Measurements from ENCODE around the gene LARGE1.

Gene LARGE1

DNA sequence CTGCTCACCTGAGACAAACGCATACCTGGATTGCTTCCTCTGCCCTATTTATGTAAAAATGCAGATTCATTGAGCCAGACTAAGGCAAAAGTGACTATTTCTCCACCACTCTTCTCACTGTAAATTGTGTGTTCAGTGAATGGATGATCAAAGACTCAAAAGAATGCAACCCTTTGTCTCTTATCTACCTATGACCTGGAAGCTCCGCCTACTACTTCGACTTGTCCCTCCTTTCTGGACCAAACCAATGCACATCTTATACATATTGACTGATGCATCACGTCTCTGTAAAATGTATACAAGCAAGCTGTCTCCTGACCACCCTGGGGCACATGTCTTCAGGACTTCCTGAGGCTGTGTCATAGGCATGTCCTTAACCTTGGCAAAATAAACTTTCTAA lies 444.1 kb downstream of the LARGE1 start:
- TF ChIP-seq MAX (IDR thresholded peaks at IDR 0.05) (no peak), RAD21 (IDR thresholded peaks at IDR 0.05; ENCODE audit: low read depth) (no peak), FOXM1 (IDR thresholded peaks at IDR 0.05; ENCODE audit: borderline replicate concordance, low read depth) (no peak)
- TF ChIP-seq, protein P1, sequence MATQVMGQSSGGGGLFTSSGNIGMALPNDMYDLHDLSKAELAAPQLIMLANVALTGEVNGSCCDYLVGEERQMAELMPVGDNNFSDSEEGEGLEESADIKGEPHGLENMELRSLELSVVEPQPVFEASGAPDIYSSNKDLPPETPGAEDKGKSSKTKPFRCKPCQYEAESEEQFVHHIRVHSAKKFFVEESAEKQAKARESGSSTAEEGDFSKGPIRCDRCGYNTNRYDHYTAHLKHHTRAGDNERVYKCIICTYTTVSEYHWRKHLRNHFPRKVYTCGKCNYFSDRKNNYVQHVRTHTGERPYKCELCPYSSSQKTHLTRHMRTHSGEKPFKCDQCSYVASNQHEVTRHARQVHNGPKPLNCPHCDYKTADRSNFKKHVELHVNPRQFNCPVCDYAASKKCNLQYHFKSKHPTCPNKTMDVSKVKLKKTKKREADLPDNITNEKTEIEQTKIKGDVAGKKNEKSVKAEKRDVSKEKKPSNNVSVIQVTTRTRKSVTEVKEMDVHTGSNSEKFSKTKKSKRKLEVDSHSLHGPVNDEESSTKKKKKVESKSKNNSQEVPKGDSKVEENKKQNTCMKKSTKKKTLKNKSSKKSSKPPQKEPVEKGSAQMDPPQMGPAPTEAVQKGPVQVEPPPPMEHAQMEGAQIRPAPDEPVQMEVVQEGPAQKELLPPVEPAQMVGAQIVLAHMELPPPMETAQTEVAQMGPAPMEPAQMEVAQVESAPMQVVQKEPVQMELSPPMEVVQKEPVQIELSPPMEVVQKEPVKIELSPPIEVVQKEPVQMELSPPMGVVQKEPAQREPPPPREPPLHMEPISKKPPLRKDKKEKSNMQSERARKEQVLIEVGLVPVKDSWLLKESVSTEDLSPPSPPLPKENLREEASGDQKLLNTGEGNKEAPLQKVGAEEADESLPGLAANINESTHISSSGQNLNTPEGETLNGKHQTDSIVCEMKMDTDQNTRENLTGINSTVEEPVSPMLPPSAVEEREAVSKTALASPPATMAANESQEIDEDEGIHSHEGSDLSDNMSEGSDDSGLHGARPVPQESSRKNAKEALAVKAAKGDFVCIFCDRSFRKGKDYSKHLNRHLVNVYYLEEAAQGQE (IDR thresholded peaks at IDR 0.05; ENCODE audit: low read depth) = no peak

- no peak for TF ChIP-seq FOXM1 (IDR thresholded peaks at IDR 0.05; ENCODE audit: borderline replicate concordance, low read depth)
- TF ChIP-seq, protein P1 (IDR thresholded peaks at IDR 0.05; ENCODE audit: low read depth) = no peak
Observed at GRCh38 chr22:33474587-33474986, 445.7 kb downstream of the LARGE1 start.

DNA sequence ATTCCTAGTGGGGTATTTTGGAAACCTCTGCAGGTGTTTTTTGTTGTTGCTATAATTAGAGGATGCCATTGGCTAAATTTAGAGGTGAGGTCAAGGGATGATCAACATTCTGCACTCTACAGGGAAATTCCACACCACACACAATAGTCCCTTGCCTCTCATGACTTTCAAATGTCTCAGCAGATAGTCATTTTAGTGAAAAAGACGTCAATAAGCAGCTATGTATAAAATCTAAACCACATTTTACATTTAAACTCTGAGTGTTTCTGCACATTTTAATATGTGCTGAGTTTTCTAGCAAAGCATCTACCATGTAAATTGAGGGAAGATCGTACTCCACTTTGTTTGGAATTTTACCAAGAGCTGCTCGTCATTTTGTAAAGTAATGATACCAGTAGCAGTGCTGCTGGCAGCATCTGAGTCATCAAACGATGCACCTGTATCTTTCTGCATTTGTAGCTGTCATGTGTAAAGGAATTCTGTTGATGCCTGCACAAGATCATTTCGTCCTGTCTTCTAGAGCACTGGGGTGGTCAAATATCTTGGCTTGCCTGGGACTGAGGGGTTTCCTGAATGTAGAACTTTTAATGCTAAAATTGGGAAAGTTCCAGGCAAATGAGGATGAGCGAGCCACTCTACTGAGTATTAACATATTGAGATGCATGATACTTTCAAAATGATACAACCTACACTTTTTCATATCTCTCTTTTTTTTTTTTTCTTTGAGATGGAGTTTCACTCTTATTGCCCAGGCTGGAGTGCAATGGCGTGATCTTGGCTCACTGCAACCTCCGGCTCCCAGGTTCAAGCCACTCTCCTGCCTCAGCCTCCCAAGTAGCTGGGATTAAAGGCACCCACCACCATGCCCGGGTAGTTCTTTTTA lies 447.6 kb downstream of the LARGE1 start:
- TF ChIP-seq NFIC (IDR thresholded peaks at IDR 0.05) = no peak

DNA sequence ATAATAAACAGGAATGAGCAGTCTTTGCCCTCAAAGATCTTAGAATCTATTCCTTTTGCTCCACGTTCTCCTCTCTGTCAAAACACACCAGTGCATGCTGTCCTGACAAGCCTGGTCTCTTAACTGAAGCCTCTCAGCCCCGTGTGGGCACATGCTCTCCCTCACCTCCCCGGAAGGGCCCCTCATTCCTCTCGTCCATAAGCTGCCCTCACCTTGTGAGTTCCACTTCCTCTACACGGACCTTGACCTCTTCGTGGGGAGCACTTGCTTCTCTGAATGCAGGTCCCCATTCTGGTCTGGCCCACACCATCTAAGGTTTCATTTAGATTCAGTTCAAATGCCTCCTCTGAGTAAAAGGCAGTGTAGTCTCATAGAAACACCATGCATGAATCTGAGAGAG lies 449.8 kb downstream of the LARGE1 start:
- no peak for TF ChIP-seq FOXM1 (IDR thresholded peaks at IDR 0.05; ENCODE audit: borderline replicate concordance, low read depth)
- no peak for TF ChIP-seq CEBPB (IDR thresholded peaks at IDR 0.05)
- TF ChIP-seq YY1 (IDR thresholded peaks at IDR 0.05; ENCODE audit: low read depth) = no peak
- TF ChIP-seq ZBTB7A (IDR thresholded peaks at IDR 0.05; ENCODE audit: low read depth) = no peak
- TF ChIP-seq, protein P2, sequence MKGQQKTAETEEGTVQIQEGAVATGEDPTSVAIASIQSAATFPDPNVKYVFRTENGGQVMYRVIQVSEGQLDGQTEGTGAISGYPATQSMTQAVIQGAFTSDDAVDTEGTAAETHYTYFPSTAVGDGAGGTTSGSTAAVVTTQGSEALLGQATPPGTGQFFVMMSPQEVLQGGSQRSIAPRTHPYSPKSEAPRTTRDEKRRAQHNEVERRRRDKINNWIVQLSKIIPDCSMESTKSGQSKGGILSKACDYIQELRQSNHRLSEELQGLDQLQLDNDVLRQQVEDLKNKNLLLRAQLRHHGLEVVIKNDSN (IDR thresholded peaks at IDR 0.05) = no peak
- no peak for TF ChIP-seq EP300 (IDR thresholded peaks at IDR 0.05; ENCODE audit: borderline replicate concordance)
- TF ChIP-seq TCF12 (IDR thresholded peaks at IDR 0.05; ENCODE audit: low read depth) = no peak
- TF ChIP-seq TEAD4 (IDR thresholded peaks at IDR 0.05) = no peak
- TF ChIP-seq NFIC (IDR thresholded peaks at IDR 0.05) = no peak
- TF ChIP-seq TAF1 (IDR thresholded peaks at IDR 0.05; ENCODE audit: low read depth) = no peak
- TF ChIP-seq, protein P1 (IDR thresholded peaks at IDR 0.05; ENCODE audit: low read depth) = no peak
- TF ChIP-seq RAD21 (IDR thresholded peaks at IDR 0.05; ENCODE audit: low read depth) = no peak
- TF ChIP-seq CREB1 (IDR thresholded peaks at IDR 0.05; ENCODE audit: low read depth) = no peak
- TF ChIP-seq EGR1 (IDR thresholded peaks at IDR 0.05) = no peak
- no peak for TF ChIP-seq MAX (IDR thresholded peaks at IDR 0.05)

DNA sequence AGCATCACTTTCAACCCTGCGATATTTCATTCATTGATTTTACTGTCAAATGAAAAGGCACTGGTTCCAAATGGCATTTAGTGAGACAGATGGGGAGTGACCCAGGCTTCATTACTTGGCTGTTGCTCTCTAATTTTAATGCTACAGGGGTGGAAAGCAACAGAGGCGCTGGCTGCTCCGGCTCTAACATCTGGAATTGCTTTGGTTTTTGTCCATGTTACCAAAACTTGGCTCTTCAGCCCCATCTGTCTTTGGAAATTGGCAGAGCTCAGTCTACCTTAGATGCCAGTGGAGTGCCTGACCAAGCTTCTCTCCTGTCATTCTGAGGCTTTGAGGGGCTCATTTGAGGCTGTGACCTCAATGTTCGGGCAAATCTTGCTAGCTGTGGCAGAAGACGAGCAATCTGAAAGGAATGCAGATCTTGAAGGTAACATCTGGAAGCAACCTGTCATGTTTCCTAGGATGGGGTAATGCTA lies 452.6 kb downstream of the LARGE1 start:
- TF ChIP-seq CEBPB (IDR thresholded peaks at IDR 0.05) (no peak), TCF12 (IDR thresholded peaks at IDR 0.05; ENCODE audit: low read depth) (no peak)
- TF ChIP-seq, protein P2 (IDR thresholded peaks at IDR 0.05) = no peak
